Measurements from ENCODE around the gene GP1BB. TPM values are rescaled to one million over a fixed set of nuclear protein-coding genes. Genes with fewer than 3 reads are reported as not detected.

Gene GP1BB
- total RNA-seq, 1 experiment from 2014 or later, result 30.2 TPM

- no peak for DNase-seq (ENCODE audit: low read depth)
These were observed 8.8 kb upstream of the GP1BB start, which contains the start of gene SEPTIN5 for GRCh38 chr22:19714312-19715187. TSS of gene SEPTIN5 (plus strand) at chr22:19714503. CDS start at chr22:19714589, 86 bp downstream.

GRCh38 chr22:19715188-19715930, 8.0 kb upstream of the GP1BB start:
- DNase-seq (ENCODE audit: low read depth), result no peak

- DNase-seq (ENCODE audit: low read depth), result no peak
These were observed 7.1 kb upstream of the GP1BB start for GRCh38 chr22:19716041-19716828.

GRCh38 chr22:19716829-19717105, 6.6 kb upstream of the GP1BB start:
- DNase-seq (ENCODE audit: low read depth), result no peak

GRCh38 chr22:19717181-19717580, 6.2 kb upstream of the GP1BB start:
- no peak for DNase-seq (ENCODE audit: low read depth)

GRCh38 chr22:19717691-19718455, 5.5 kb upstream of the GP1BB start:
- DNase-seq (ENCODE audit: low read depth), result peak; percentile 53

GRCh38 chr22:19718456-19719049, 4.8 kb upstream of the GP1BB start:
- DNase-seq (ENCODE audit: low read depth), result no peak

GRCh38 chr22:19719050-19719482, 4.3 kb upstream of the GP1BB start:
- DNase-seq (ENCODE audit: low read depth), result no peak

GRCh38 chr22:19719488-19720021, 3.8 kb upstream of the GP1BB start:
- DNase-seq (ENCODE audit: low read depth), result no peak

- no peak for DNase-seq (ENCODE audit: low read depth)
These were observed 3.0 kb upstream of the GP1BB start for GRCh38 chr22:19720150-19720827.

GRCh38 chr22:19720999-19721329, 2.4 kb upstream of the GP1BB start:
- no peak for DNase-seq (ENCODE audit: low read depth)

- DNase-seq (ENCODE audit: low read depth), result no peak
These were observed 1.8 kb upstream of the GP1BB start for GRCh38 chr22:19721330-19722177.

GRCh38 chr22:19722178-19722981, 959 bp upstream of the GP1BB start:
- no peak for DNase-seq (ENCODE audit: low read depth)

GRCh38 chr22:19722982-19723231, 432 bp upstream of the GP1BB start:
- no peak for DNase-seq (ENCODE audit: low read depth)

GRCh38 chr22:19723983-19724827, 866 bp downstream of the GP1BB start:
- DNase-seq (ENCODE audit: low read depth), result no peak

- no peak for DNase-seq (ENCODE audit: low read depth)
These were observed 1.8 kb downstream of the GP1BB start for GRCh38 chr22:19724927-19725661.

Measured in LHCN-M2 (cell line).